VCaP (cell line): ENCODE results near the gene TMEM150A.

Source experiments
- H3K27ac ChIP-seq: fragments of 450-650 bp; 2 replicates; pipeline ENCODE4 v1.5.1; 2017
- TF ChIP-seq, protein P1 (sequence below): fragments of 450-650 bp; conservative IDR thresholded peaks from 2 replicates; pipeline ENCODE4 v1.5.1; 2017; ENCODE audit warnings: mild to moderate bottlenecking, moderate library complexity

TMEM150A gene, protein sequence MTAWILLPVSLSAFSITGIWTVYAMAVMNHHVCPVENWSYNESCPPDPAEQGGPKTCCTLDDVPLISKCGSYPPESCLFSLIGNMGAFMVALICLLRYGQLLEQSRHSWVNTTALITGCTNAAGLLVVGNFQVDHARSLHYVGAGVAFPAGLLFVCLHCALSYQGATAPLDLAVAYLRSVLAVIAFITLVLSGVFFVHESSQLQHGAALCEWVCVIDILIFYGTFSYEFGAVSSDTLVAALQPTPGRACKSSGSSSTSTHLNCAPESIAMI

GRCh38 chr2:85602476-85603234, at the start of gene TMEM150A:
TSS of gene TMEM150A (minus strand) at chr2:85602698. CDS start at chr2:85601948, 750 bp downstream.
- peak within 1 kb of the TSS; percentile 80 for H3K27ac ChIP-seq
- TF ChIP-seq, protein P1, sequence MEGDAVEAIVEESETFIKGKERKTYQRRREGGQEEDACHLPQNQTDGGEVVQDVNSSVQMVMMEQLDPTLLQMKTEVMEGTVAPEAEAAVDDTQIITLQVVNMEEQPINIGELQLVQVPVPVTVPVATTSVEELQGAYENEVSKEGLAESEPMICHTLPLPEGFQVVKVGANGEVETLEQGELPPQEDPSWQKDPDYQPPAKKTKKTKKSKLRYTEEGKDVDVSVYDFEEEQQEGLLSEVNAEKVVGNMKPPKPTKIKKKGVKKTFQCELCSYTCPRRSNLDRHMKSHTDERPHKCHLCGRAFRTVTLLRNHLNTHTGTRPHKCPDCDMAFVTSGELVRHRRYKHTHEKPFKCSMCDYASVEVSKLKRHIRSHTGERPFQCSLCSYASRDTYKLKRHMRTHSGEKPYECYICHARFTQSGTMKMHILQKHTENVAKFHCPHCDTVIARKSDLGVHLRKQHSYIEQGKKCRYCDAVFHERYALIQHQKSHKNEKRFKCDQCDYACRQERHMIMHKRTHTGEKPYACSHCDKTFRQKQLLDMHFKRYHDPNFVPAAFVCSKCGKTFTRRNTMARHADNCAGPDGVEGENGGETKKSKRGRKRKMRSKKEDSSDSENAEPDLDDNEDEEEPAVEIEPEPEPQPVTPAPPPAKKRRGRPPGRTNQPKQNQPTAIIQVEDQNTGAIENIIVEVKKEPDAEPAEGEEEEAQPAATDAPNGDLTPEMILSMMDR: peak; percentile 26

- H3K27ac ChIP-seq: no peak overlapping the region
- TF ChIP-seq, protein P1: no peak
Measured at GRCh38 chr2:85652056-85652455, 49.6 kb upstream of the TMEM150A start.

DNA sequence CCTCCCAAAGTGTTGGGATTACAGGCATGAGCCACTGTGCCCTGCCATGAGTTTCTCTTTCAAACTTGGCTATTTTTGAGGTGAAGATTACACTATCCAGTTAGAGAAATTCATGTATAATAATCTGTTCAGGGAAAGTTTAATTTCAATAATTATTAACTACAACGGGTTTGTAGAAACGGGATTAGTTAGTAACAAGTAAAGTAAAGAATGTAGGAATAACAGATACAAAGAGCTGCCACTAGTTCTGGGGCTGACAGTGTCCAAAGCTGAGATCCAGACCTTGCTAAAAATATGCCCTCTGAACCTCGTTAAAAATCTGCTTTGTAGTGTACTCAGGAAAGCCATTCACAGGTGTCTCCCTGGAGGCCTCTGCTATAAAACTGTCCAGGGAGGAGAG, 48.6 kb upstream of the TMEM150A start:
- peak overlapping the region; percentile 20 for H3K27ac ChIP-seq
- TF ChIP-seq, protein P1: no peak

- H3K27ac ChIP-seq: peak overlapping the region; percentile 20
- TF ChIP-seq, protein P1: no peak
Measured at GRCh38 chr2:85650456-85650855, 48.0 kb upstream of the TMEM150A start.

DNA sequence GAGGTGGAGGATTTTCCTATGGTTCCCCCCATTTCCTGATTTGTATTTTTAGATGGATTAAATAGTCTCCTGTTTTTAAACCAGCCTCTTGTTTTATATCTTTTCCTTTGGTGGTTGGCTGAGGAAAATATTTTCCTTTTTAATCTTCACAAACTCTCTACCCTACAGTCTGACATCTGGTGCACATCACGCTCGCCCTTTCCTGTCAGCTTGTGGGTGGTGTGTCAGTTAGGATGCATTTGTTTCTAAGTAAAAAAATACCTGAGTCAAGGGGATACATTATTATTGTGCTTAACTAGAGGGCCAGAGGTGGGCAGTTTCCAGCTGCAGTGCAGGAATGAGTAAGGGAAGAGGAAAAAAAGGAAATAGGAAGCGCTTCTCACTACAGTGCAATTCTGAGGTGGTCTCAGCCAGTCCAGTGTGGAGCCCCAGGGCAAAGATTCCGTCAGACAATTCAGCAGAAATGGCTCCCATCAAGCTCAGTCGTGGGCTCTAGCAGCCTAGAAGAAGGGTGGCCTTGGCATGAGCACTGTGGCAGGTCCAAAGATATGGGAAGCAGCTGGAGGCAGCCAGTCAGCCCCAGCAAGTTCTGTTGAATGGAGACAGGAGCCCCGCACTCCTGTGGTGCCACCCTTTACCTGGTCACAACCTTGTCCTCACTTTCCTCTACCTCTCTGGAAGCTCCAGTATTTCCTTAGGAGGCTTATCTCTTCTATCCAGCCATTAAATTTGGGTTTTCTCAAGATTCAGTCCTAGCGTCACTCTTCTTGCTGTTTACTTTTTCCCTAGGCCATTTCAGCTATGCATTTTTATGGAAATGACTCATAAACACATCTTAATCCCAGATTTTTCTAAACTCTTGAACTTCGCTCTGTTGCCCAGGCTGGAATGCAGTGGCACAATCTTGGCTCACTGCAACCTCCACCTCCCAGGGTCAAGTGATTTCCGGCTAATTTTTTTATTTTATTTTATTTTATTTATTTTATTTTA, 47.0 kb upstream of the TMEM150A start:
- no peak overlapping the region for H3K27ac ChIP-seq
- TF ChIP-seq, protein P1: no peak

DNA sequence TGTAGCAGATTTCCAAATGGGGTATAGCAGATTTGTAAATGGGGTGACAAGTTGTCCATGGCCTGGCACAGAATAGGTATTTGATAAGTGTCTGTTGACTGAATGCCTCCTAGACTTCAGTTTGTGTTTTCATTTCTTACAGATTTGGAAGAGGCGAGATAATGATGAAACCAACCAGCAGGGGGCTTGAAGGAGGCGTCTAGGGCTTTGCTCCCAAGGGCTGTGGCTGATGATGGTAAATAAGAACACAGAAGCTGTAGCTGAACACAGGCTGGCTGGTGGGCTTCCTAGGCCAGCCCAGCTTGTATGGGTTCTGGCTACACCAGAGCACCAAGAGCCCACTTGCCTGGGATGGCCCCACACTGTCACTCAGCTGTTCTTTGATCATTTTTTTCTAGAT, 46.1 kb upstream of the TMEM150A start:
- TF ChIP-seq, protein P1: peak; percentile 70
- no peak overlapping the region for H3K27ac ChIP-seq
